ENCODE results near the gene KLHL1. TPM values are rescaled to one million over a fixed set of nuclear protein-coding genes. Genes with fewer than 3 reads are reported as not detected.

KLHL1 gene
- polyA plus RNA-seq, 2 donors = not detected

DNA sequence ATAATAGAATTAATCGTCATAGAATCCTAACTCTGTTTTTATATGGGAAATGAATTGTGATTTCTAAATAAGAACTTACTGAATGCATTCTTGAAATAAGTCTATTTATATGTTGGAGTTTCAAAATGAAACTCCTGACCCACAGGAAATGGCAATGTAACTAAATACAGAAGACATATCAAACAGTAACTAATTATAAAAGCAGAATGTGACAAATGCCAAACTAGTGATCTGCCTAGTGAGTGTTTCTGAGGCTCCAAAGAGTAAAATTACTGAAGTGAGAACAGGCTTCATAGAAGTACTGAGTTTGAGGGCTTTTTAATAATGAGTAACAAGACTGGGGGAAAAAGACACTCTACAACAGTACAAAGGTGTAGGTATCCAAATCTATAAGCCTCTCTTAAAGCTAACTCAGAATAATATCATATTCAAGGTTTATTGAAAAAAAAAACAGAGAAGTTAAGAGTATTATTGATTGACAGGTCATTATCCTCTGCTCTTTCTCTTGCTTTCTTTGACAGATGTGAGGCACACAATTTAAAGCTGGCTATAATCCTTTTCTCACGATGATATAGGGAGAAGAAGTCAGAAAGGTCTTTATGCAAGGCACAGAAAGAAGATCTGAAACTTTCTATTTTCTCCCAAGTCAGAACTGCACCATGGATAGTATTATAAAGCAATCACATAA lies 18.1 kb downstream of the KLHL1 start:
- Histone ChIP-seq H3K4me1 (ENCODE audit: control insufficient read depth in 2 of 2, insufficient read depth in 2 of 2, low read length in 1 of 2) (no peaks in the 10 kb centered on the region), H3K9me3 (ENCODE audit: control insufficient read depth in 2 of 2, insufficient read depth in 1 of 2, low read depth in 1 of 2, low read length in 1 of 2) (no peaks in the 10 kb centered on the region), H3K27me3 (ENCODE audit: control insufficient read depth in 1 of 2, insufficient read depth in 2 of 2, low read length in 2 of 2) (no peaks in the 10 kb centered on the region), H3K36me3 (ENCODE audit: control insufficient read depth in 2 of 2, insufficient read depth in 2 of 2, low read length in 1 of 2) (no peaks in the 10 kb centered on the region), H3K4me3 (ENCODE audit: low read depth in 1 of 2, low read length in 2 of 2) (no peak overlapping the region), H3K27ac (ENCODE audit: low read depth in 2 of 2, low read length in 1 of 2) (no peak overlapping the region)
- 73 to 75% methylated on average over 2 of the region's 2 CpGs for WGBS, 2 donors

DNA sequence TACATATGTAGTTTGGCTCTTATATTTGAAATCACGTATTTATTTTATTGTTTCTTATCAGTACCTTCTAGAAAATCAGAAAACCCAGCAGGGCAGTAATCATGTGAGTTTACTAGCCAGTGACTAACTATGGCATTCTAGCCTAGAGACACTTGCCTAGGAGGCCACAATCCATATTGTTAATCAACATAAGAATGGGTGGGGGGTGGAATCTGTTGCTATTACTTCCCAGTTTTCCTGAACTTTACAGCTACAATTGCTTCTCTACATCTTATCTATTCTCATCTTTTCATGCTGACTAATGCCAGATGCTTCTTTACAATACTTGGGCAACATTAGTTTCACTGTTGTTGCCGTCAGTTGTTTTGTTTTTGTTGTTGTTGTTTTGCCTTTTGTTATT lies 19.3 kb downstream of the KLHL1 start:
- H3K27me3 ChIP-seq (ENCODE audit: control insufficient read depth in 1 of 2, insufficient read depth in 2 of 2, low read length in 2 of 2) = no peaks in the 10 kb centered on the region
- H3K9me3 ChIP-seq (ENCODE audit: control insufficient read depth in 2 of 2, insufficient read depth in 1 of 2, low read depth in 1 of 2, low read length in 1 of 2) = no peaks in the 10 kb centered on the region
- no peaks in the 10 kb centered on the region for H3K36me3 ChIP-seq (ENCODE audit: control insufficient read depth in 2 of 2, insufficient read depth in 2 of 2, low read length in 1 of 2)
- H3K27ac ChIP-seq (ENCODE audit: low read depth in 2 of 2, low read length in 1 of 2) = no peak overlapping the region
- H3K4me1 ChIP-seq (ENCODE audit: control insufficient read depth in 2 of 2, insufficient read depth in 2 of 2, low read length in 1 of 2) = no peaks in the 10 kb centered on the region
- H3K4me3 ChIP-seq (ENCODE audit: low read depth in 1 of 2, low read length in 2 of 2) = no peak overlapping the region
- WGBS, 2 donors = 79 to 80% methylated on average over 2 of the region's 2 CpGs

DNA sequence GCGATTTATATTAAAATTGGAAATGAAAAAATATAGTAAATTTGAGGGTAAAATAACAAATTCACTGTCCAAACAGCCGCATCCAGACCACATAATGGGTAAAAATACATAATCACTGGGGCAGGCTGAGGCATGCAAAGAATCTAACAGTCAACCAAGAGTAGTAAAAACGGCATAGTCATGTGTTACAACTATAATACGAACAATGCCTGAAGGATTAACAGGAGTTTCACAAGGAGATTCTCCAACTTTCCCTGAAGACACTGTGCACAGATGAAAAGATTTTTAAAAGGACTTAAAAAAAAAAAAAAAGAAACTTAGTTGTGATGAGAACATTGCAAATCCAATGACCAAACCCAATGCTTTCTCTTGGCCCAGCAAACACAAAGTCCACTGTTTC lies 21.0 kb downstream of the KLHL1 start:
- no peaks in the 10 kb centered on the region for H3K9me3 ChIP-seq (ENCODE audit: control insufficient read depth in 2 of 2, insufficient read depth in 1 of 2, low read depth in 1 of 2, low read length in 1 of 2)
- WGBS, 2 donors = 57 to 69% methylated on average over 4 of the region's 4 CpGs
- no peaks in the 10 kb centered on the region for H3K36me3 ChIP-seq (ENCODE audit: control insufficient read depth in 2 of 2, insufficient read depth in 2 of 2, low read length in 1 of 2)
- H3K27ac ChIP-seq (ENCODE audit: low read depth in 2 of 2, low read length in 1 of 2) = no peak overlapping the region
- H3K4me3 ChIP-seq (ENCODE audit: low read depth in 1 of 2, low read length in 2 of 2) = no peak overlapping the region
- H3K4me1 ChIP-seq (ENCODE audit: control insufficient read depth in 2 of 2, insufficient read depth in 2 of 2, low read length in 1 of 2) = no peaks in the 10 kb centered on the region
- H3K27me3 ChIP-seq (ENCODE audit: control insufficient read depth in 1 of 2, insufficient read depth in 2 of 2, low read length in 2 of 2) = no peaks in the 10 kb centered on the region

DNA sequence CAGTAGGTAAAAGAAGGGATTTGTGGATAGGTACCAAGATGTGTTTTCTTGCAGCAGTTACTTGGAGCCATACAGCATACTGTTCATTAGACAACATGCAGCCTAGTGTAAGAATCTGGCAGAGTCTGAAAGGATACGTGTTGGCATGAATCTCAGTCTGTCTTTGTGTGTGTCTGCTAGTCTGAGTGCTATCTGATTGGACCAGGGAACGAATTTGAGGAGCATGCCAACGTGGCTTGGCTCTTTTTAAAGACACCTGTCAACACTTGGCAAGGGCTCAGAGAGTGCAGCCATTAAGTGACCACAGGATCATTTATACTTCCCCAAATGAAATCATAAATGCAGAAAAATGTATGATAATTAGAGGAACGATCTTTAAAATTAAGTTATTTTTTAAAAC lies 28.2 kb downstream of the KLHL1 start:
- Histone ChIP-seq H3K4me1 (ENCODE audit: control insufficient read depth in 2 of 2, insufficient read depth in 2 of 2, low read length in 1 of 2) (no peaks in the 10 kb centered on the region), H3K9me3 (ENCODE audit: control insufficient read depth in 2 of 2, insufficient read depth in 1 of 2, low read depth in 1 of 2, low read length in 1 of 2) (peaks cover 0 to 3% of the 10 kb centered on the region in 2 donors), H3K36me3 (ENCODE audit: control insufficient read depth in 2 of 2, insufficient read depth in 2 of 2, low read length in 1 of 2) (no peaks in the 10 kb centered on the region), H3K27me3 (ENCODE audit: control insufficient read depth in 1 of 2, insufficient read depth in 2 of 2, low read length in 2 of 2) (no peaks in the 10 kb centered on the region), H3K27ac (ENCODE audit: low read depth in 2 of 2, low read length in 1 of 2) (no peak overlapping the region), H3K4me3 (ENCODE audit: low read depth in 1 of 2, low read length in 2 of 2) (no peak overlapping the region)
- 31 to 35% methylated on average over 4 of the region's 4 CpGs for whole genome bisulfite sequencing, 2 donors

DNA sequence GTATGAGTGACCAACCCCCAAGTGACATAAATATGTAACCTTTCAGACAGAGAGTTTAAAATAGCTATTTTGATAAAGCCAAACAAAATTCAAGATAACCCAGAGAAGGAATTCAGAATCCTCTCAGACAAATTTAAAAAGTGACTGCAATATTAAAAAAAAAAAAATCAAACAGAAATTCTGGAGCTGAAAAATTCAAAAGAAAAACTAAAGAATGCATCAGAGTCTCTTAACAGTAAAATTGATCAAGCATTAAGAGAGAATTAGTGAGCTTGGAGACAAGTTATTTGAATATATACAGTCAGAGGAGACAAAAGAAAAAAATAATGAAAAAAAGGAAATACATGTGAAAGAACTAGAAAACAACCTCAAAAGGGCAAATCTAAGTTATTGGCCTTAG lies 53.7 kb downstream of the KLHL1 start:
- no peaks in the 10 kb centered on the region for H3K4me1 ChIP-seq (ENCODE audit: control insufficient read depth in 2 of 2, insufficient read depth in 2 of 2, low read length in 1 of 2)
- H3K9me3 ChIP-seq (ENCODE audit: control insufficient read depth in 2 of 2, insufficient read depth in 1 of 2, low read depth in 1 of 2, low read length in 1 of 2) = no peaks in the 10 kb centered on the region
- H3K27ac ChIP-seq (ENCODE audit: low read depth in 2 of 2, low read length in 1 of 2) = no peak overlapping the region
- no peak overlapping the region for H3K4me3 ChIP-seq (ENCODE audit: low read depth in 1 of 2, low read length in 2 of 2)
- no peaks in the 10 kb centered on the region for H3K36me3 ChIP-seq (ENCODE audit: control insufficient read depth in 2 of 2, insufficient read depth in 2 of 2, low read length in 1 of 2)
- no peaks in the 10 kb centered on the region for H3K27me3 ChIP-seq (ENCODE audit: control insufficient read depth in 1 of 2, insufficient read depth in 2 of 2, low read length in 2 of 2)

DNA sequence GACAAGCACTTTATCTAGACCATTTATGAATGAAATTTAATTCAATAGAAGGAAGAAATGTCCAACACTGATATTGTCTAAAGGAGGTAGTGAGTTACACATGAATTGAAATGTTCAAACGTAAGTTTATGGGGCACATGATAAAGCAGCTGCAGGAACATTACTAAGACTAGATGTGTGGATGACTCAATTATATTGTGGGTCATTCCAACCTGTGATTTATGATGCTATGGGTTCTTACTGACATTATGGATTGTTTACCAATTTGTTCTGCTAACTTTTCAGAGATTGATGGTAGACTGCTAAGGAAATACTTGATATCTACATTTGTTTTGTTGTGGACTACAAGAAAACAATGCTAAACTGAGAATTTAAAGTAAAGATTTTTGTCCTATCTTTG lies 56.7 kb downstream of the KLHL1 start:
- no peaks in the 10 kb centered on the region for H3K4me1 ChIP-seq (ENCODE audit: control insufficient read depth in 2 of 2, insufficient read depth in 2 of 2, low read length in 1 of 2)
- no peaks in the 10 kb centered on the region for H3K36me3 ChIP-seq (ENCODE audit: control insufficient read depth in 2 of 2, insufficient read depth in 2 of 2, low read length in 1 of 2)
- no peak overlapping the region for H3K4me3 ChIP-seq (ENCODE audit: low read depth in 1 of 2, low read length in 2 of 2)
- H3K9me3 ChIP-seq (ENCODE audit: control insufficient read depth in 2 of 2, insufficient read depth in 1 of 2, low read depth in 1 of 2, low read length in 1 of 2) = no peaks in the 10 kb centered on the region
- 59 to 60% methylated on average over 1 of the region's 1 CpG for WGBS, 2 donors
- H3K27ac ChIP-seq (ENCODE audit: low read depth in 2 of 2, low read length in 1 of 2) = no peak overlapping the region
- H3K27me3 ChIP-seq (ENCODE audit: control insufficient read depth in 1 of 2, insufficient read depth in 2 of 2, low read length in 2 of 2) = no peaks in the 10 kb centered on the region

DNA sequence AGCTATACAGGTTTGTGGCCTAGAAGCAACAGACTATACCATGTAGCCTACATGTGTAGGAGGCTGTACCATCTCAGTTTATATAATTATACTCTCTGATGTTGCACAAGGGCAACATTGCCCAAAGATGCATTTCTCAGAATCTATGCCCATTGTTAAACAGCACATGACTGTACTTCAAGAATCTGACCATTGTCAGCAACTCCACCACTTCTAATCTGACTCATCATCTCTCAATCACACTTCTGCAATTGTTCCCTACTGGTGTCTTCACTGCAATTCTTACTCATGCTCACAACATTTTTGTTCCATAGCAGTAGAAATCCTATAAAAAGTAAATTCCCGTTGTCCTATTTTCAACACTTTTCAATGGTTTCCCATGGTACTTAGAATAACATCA lies 64.6 kb downstream of the KLHL1 start:
- Histone ChIP-seq H3K27me3 (ENCODE audit: control insufficient read depth in 1 of 2, insufficient read depth in 2 of 2, low read length in 2 of 2) (no peaks in the 10 kb centered on the region), H3K36me3 (ENCODE audit: control insufficient read depth in 2 of 2, insufficient read depth in 2 of 2, low read length in 1 of 2) (no peaks in the 10 kb centered on the region), H3K4me3 (ENCODE audit: low read depth in 1 of 2, low read length in 2 of 2) (no peak overlapping the region), H3K27ac (ENCODE audit: low read depth in 2 of 2, low read length in 1 of 2) (no peak overlapping the region), H3K4me1 (ENCODE audit: control insufficient read depth in 2 of 2, insufficient read depth in 2 of 2, low read length in 1 of 2) (no peaks in the 10 kb centered on the region), H3K9me3 (ENCODE audit: control insufficient read depth in 2 of 2, insufficient read depth in 1 of 2, low read depth in 1 of 2, low read length in 1 of 2) (no peaks in the 10 kb centered on the region)
- WGBS, 2 donors = 83 to 84% methylated on average over 1 of the region's 1 CpG

DNA sequence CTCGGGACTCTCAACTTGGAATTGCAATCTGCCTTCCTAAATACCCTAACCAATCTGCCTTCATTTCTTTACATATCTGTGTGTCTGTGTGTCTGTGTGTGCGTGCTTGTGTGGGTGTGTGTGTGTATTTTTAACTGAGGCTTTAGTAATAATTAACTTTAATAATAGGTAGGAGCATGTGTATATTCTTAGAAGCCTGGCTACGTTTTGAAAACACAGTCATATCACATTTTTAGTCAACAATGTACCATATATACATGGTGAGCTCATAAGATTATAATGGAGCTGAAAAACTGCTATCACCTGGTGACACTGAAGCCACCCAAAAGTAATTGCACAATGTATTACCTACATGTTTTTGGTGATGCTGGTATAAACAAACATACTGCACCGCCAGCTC lies 66.1 kb downstream of the KLHL1 start:
- Histone ChIP-seq H3K9me3 (ENCODE audit: control insufficient read depth in 2 of 2, insufficient read depth in 1 of 2, low read depth in 1 of 2, low read length in 1 of 2) (no peaks in the 10 kb centered on the region), H3K4me1 (ENCODE audit: control insufficient read depth in 2 of 2, insufficient read depth in 2 of 2, low read length in 1 of 2) (no peaks in the 10 kb centered on the region), H3K36me3 (ENCODE audit: control insufficient read depth in 2 of 2, insufficient read depth in 2 of 2, low read length in 1 of 2) (no peaks in the 10 kb centered on the region), H3K4me3 (ENCODE audit: low read depth in 1 of 2, low read length in 2 of 2) (no peak overlapping the region), H3K27ac (ENCODE audit: low read depth in 2 of 2, low read length in 1 of 2) (no peak overlapping the region), H3K27me3 (ENCODE audit: control insufficient read depth in 1 of 2, insufficient read depth in 2 of 2, low read length in 2 of 2) (no peaks in the 10 kb centered on the region)
- WGBS, 2 donors = 65 to 68% methylated on average over 4 of the region's 4 CpGs

DNA sequence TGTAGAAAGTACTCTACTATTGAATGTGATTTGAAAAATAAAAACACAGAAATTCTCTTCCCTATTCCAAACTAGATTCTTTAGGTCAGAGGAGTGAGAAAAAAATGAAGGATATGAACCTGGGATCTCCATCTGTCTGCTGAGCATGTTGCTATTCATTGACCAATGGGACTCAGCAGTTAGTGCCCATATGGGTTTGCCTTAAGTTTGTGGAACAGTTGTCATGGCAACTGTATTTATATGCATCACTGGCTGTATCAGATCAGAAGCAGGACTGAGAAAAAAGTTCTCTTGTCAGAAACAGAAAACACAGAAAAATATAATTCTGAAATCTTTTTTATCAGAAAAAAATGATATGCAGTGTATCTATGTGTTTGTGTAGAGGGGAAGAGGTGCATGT lies 74.0 kb downstream of the KLHL1 start:
- Histone ChIP-seq H3K4me1 (ENCODE audit: control insufficient read depth in 2 of 2, insufficient read depth in 2 of 2, low read length in 1 of 2) (no peaks in the 10 kb centered on the region), H3K27me3 (ENCODE audit: control insufficient read depth in 1 of 2, insufficient read depth in 2 of 2, low read length in 2 of 2) (no peaks in the 10 kb centered on the region), H3K4me3 (ENCODE audit: low read depth in 1 of 2, low read length in 2 of 2) (no peak overlapping the region), H3K27ac (ENCODE audit: low read depth in 2 of 2, low read length in 1 of 2) (no peak overlapping the region), H3K9me3 (ENCODE audit: control insufficient read depth in 2 of 2, insufficient read depth in 1 of 2, low read depth in 1 of 2, low read length in 1 of 2) (no peaks in the 10 kb centered on the region), H3K36me3 (ENCODE audit: control insufficient read depth in 2 of 2, insufficient read depth in 2 of 2, low read length in 1 of 2) (no peaks in the 10 kb centered on the region)

DNA sequence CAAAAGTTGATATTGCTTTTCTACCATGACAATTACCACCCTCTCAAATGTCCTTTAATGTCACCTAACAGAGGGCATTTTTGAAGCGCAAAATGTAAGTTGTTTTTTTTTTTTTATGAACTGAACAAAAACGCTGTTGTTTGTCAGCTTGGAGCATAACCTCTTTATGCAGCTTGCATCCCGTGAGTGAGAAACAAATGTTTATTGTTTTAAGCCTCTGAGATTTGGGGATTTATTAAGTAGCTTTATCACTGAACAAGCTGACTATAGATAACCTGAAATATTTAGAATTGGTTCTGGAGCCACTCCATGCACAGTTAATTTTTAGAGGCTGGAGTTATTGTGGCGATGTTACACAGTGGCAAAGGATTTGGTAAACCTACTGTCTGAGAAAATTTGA lies 80.7 kb downstream of the KLHL1 start:
- no peak overlapping the region for H3K4me3 ChIP-seq (ENCODE audit: low read depth in 1 of 2, low read length in 2 of 2)
- WGBS, 2 donors = 55 to 62% methylated on average over 4 of the region's 4 CpGs
- H3K27me3 ChIP-seq (ENCODE audit: control insufficient read depth in 1 of 2, insufficient read depth in 2 of 2, low read length in 2 of 2) = no peaks in the 10 kb centered on the region
- H3K36me3 ChIP-seq (ENCODE audit: control insufficient read depth in 2 of 2, insufficient read depth in 2 of 2, low read length in 1 of 2) = no peaks in the 10 kb centered on the region
- H3K27ac ChIP-seq (ENCODE audit: low read depth in 2 of 2, low read length in 1 of 2) = no peak overlapping the region
- no peaks in the 10 kb centered on the region for H3K4me1 ChIP-seq (ENCODE audit: control insufficient read depth in 2 of 2, insufficient read depth in 2 of 2, low read length in 1 of 2)
- no peaks in the 10 kb centered on the region for H3K9me3 ChIP-seq (ENCODE audit: control insufficient read depth in 2 of 2, insufficient read depth in 1 of 2, low read depth in 1 of 2, low read length in 1 of 2)

Data from esophagus (tissue), 2 donors.